ENCODE data around the gene ATP2B2.

The ATP2B2 gene

DNA sequence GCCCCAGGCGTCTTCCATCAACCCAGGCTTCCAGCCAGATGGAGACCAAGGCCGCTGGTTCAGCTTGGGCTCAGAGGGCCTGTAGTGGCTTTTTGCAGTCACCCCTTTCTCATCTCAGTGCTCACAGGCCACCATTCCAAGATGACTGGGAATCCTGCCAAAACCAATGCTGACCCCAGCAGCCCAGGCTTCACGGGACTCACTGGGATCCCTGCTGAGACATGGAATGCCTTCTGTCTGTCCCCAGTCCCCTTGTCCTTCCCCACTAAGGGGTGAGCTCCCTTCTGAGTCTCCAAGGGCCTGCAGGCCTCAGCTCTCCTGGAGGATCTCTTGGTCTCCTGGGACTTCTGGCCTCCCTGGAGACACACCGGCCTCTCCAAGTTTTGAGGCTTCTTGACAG is 107.0 kb downstream of the ATP2B2 start:
- ChIA-PET POLR2A (interaction anchor here (0.6 kb wide), 1 partner anchor 17 kb away, joined by 3 read pairs; no protein-coding TSS in a partner anchor), CTCF (interaction anchor here (0.6 to 1.1 kb wide), 2 partner anchors 15 to 224 kb away, joined by 3 to 4 read pairs; no protein-coding TSS in a partner anchor)
- no peak overlapping the region for H3K4me3 ChIP-seq (ENCODE audit: low read depth, low read length)
- no peaks in the 10 kb centered on the region for H3K9me3 ChIP-seq (ENCODE audit: control insufficient read depth, insufficient read depth, low read depth, low read length)
- no peaks in the 10 kb centered on the region for H3K36me3 ChIP-seq (ENCODE audit: control insufficient read depth in 2 of 2, insufficient read depth in 1 of 2, low read length in 2 of 2)
- no peaks in the 10 kb centered on the region for H3K4me1 ChIP-seq (ENCODE audit: control insufficient read depth, insufficient read depth, low read length)
- no peak for TF ChIP-seq IKZF3 (tag by site-specific recombination; IDR thresholded peaks at IDR 0.05)
- TF ChIP-seq KLF8 (tag by site-specific recombination; IDR thresholded peaks at IDR 0.05): no peak
- TF ChIP-seq ZNF548 (tag by site-specific recombination; IDR thresholded peaks at IDR 0.05): no peak
- no peak for TF ChIP-seq REPIN1 (tag by site-specific recombination; IDR thresholded peaks at IDR 0.05; ENCODE audit: low read depth)
- no peak for TF ChIP-seq FEZF1 (tag by site-specific recombination; IDR thresholded peaks at IDR 0.05)
- TF ChIP-seq TCF7L2 (IDR thresholded peaks at IDR 0.05; ENCODE audit: borderline replicate concordance, low read depth, low read length): no peak
- peak; percentile 86 for TF ChIP-seq ZIC2 (tag by site-specific recombination; IDR thresholded peaks at IDR 0.05)
- TF ChIP-seq ZNF10 (tag by site-specific recombination; IDR thresholded peaks at IDR 0.05): no peak
- TF ChIP-seq, protein P1, sequence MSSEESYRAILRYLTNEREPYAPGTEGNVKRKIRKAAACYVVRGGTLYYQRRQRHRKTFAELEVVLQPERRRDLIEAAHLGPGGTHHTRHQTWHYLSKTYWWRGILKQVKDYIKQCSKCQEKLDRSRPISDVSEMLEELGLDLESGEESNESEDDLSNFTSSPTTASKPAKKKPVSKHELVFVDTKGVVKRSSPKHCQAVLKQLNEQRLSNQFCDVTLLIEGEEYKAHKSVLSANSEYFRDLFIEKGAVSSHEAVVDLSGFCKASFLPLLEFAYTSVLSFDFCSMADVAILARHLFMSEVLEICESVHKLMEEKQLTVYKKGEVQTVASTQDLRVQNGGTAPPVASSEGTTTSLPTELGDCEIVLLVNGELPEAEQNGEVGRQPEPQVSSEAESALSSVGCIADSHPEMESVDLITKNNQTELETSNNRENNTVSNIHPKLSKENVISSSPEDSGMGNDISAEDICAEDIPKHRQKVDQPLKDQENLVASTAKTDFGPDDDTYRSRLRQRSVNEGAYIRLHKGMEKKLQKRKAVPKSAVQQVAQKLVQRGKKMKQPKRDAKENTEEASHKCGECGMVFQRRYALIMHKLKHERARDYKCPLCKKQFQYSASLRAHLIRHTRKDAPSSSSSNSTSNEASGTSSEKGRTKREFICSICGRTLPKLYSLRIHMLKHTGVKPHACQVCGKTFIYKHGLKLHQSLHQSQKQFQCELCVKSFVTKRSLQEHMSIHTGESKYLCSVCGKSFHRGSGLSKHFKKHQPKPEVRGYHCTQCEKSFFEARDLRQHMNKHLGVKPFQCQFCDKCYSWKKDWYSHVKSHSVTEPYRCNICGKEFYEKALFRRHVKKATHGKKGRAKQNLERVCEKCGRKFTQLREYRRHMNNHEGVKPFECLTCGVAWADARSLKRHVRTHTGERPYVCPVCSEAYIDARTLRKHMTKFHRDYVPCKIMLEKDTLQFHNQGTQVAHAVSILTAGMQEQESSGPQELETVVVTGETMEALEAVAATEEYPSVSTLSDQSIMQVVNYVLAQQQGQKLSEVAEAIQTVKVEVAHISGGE (tag by site-specific recombination; conservative IDR thresholded peaks at IDR 0.05; ENCODE audit: low read depth): no peak
- TF ChIP-seq GLIS1 (tag by site-specific recombination; IDR thresholded peaks at IDR 0.05): peak; percentile 71
- TF ChIP-seq ZNF658 (tag by site-specific recombination; IDR thresholded peaks at IDR 0.05): no peak
- no peak overlapping the region for H3K27ac ChIP-seq (ENCODE audit: extremely low read depth, low read depth, low read length)

DNA sequence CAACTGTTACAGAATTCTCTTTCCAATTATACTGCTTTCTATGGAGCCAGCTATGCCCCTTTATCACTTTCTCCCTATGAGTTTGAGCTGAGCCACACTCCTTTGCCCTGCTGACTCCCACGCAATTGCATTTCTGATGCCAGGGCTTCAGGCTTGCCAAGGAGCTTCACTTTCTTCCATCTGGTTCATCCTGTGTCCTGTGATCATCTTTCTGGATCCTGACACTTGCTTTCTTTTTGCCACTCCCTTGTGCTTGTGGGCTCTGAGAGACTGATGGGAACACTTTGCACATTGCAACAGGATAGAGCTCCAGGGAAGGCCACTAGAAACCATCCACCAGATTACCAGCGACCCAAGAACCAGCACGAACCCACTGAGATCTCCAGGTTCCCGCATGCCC is 107.5 kb downstream of the ATP2B2 start:
- no peak for TF ChIP-seq ZNF426 (tag by site-specific recombination; IDR thresholded peaks at IDR 0.05)
- no peak for TF ChIP-seq ZNF530 (tag by site-specific recombination; IDR thresholded peaks at IDR 0.05; ENCODE audit: low read depth)
- no peak for TF ChIP-seq ZNF416 (tag by site-specific recombination; IDR thresholded peaks at IDR 0.05)
- Histone ChIP-seq H3K4me3 (ENCODE audit: low read depth, low read length) (no peak overlapping the region), H3K36me3 (ENCODE audit: control insufficient read depth in 2 of 2, insufficient read depth in 1 of 2, low read length in 2 of 2) (no peaks in the 10 kb centered on the region), H3K4me1 (ENCODE audit: control insufficient read depth, insufficient read depth, low read length) (no peaks in the 10 kb centered on the region), H3K9me3 (ENCODE audit: control insufficient read depth, insufficient read depth, low read depth, low read length) (no peaks in the 10 kb centered on the region), H3K27ac (ENCODE audit: extremely low read depth, low read depth, low read length) (no peak overlapping the region)
- ChIA-PET CTCF (interaction anchor here (0.6 kb wide), 1 partner anchor 225 kb away, joined by 3 read pairs; no protein-coding TSS in a partner anchor), POLR2A (interaction anchor here (0.5 to 0.6 kb wide), 2 partner anchors 16 to 1354 kb away, joined by 3 read pairs; no protein-coding TSS in a partner anchor)

DNA sequence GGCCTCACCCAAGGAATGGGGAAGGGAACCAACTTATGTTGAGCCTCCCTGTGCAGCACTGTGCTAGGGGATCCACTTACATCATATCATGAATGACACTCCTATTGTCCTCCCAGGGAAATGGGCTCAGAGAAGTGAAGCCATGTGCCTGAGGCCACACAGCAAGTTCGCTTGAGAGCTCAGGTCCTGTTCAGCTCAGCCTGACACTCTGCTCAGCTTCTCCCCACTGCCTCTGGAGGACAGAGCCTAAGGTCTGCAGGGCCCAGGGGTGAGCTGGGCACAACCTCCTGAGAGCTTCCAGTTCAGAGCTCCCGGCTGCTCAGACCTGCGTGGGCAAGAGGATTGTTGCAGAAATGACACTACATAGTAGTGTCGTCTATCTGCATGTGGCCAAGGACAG is 108.5 kb downstream of the ATP2B2 start:
- no peaks in the 10 kb centered on the region for H3K4me1 ChIP-seq (ENCODE audit: control insufficient read depth, insufficient read depth, low read length)
- H3K4me3 ChIP-seq (ENCODE audit: low read depth, low read length): no peak overlapping the region
- no peaks in the 10 kb centered on the region for H3K9me3 ChIP-seq (ENCODE audit: control insufficient read depth, insufficient read depth, low read depth, low read length)
- no peaks in the 10 kb centered on the region for H3K36me3 ChIP-seq (ENCODE audit: control insufficient read depth in 2 of 2, insufficient read depth in 1 of 2, low read length in 2 of 2)
- no peak overlapping the region for H3K27ac ChIP-seq (ENCODE audit: extremely low read depth, low read depth, low read length)
- POLR2A ChIA-PET: no interaction called here
- CTCF ChIA-PET: no interaction called here
- TF ChIP-seq, protein P2, sequence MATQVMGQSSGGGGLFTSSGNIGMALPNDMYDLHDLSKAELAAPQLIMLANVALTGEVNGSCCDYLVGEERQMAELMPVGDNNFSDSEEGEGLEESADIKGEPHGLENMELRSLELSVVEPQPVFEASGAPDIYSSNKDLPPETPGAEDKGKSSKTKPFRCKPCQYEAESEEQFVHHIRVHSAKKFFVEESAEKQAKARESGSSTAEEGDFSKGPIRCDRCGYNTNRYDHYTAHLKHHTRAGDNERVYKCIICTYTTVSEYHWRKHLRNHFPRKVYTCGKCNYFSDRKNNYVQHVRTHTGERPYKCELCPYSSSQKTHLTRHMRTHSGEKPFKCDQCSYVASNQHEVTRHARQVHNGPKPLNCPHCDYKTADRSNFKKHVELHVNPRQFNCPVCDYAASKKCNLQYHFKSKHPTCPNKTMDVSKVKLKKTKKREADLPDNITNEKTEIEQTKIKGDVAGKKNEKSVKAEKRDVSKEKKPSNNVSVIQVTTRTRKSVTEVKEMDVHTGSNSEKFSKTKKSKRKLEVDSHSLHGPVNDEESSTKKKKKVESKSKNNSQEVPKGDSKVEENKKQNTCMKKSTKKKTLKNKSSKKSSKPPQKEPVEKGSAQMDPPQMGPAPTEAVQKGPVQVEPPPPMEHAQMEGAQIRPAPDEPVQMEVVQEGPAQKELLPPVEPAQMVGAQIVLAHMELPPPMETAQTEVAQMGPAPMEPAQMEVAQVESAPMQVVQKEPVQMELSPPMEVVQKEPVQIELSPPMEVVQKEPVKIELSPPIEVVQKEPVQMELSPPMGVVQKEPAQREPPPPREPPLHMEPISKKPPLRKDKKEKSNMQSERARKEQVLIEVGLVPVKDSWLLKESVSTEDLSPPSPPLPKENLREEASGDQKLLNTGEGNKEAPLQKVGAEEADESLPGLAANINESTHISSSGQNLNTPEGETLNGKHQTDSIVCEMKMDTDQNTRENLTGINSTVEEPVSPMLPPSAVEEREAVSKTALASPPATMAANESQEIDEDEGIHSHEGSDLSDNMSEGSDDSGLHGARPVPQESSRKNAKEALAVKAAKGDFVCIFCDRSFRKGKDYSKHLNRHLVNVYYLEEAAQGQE (tag by site-specific recombination; IDR thresholded peaks at IDR 0.05): no peak
- TF ChIP-seq ZNF792 (tag by site-specific recombination; IDR thresholded peaks at IDR 0.05) (no peak), ZNF10 (tag by site-specific recombination; IDR thresholded peaks at IDR 0.05) (no peak), WT1 (tag by site-specific recombination; IDR thresholded peaks at IDR 0.05) (no peak), ZNF366 (tag by site-specific recombination; conservative IDR thresholded peaks at IDR 0.05) (no peak), ZNF211 (tag by site-specific recombination; IDR thresholded peaks at IDR 0.05; ENCODE audit: low read depth) (no peak), KLF7 (tag by site-specific recombination; IDR thresholded peaks at IDR 0.05; ENCODE audit: borderline replicate concordance) (no peak), YY2 (tag by site-specific recombination; IDR thresholded peaks at IDR 0.05) (no peak)
- TF ChIP-seq, protein P3, sequence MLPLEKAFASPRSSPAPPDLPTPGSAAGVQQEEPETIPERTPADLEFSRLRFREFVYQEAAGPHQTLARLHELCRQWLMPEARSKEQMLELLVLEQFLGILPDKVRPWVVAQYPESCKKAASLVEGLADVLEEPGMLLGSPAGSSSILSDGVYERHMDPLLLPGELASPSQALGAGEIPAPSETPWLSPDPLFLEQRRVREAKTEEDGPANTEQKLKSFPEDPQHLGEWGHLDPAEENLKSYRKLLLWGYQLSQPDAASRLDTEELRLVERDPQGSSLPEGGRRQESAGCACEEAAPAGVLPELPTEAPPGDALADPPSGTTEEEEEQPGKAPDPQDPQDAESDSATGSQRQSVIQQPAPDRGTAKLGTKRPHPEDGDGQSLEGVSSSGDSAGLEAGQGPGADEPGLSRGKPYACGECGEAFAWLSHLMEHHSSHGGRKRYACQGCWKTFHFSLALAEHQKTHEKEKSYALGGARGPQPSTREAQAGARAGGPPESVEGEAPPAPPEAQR (tag by site-specific recombination; IDR thresholded peaks at IDR 0.05): no peak
